MCF 10A (cell line): Measurements from ENCODE around the gene IKBKE. TPM values are rescaled to one million over a fixed set of nuclear protein-coding genes. Genes with fewer than 3 reads are reported as not detected.

Experiments used
- BruUV-seq: library from RNA; stranded (reverse); fragments of 400-500 nt; replicated peaks from 2 replicates; lab custom pipeline; 2021; lab: Mats Ljungman, UMichigan
- CTCF ChIA-PET: fragments of 300-600 bp; sonication (Branson Sonifier 250); formaldehyde crosslinking; extraction: SDS; loops from one replicate; lab custom pipeline; 2021; ENCODE audit warnings: antibody characterized with exemption, inconsistent platforms; lab: Yijun Ruan, JAX
- POLR2A ChIA-PET: fragments of 300-600, 350-650 bp; sonication (Branson Sonifier 250); formaldehyde crosslinking; extraction: SDS; loops from one replicate; lab custom pipeline; 2020; ENCODE audit warnings: antibody characterized with exemption, inconsistent platforms; lab: Yijun Ruan, JAX
- DNase-seq: peaks from one replicate; pipeline ENCODE4 v3.0.0-alpha.2; 2018; ENCODE audit not compliant: unreplicated experiment
- H3K27ac Mint-ChIP-seq: one replicate; pipeline ENCODE4 v1.8.0; 2022; ENCODE audit warnings: mild to moderate bottlenecking, low read depth, mixed read lengths; ENCODE audit not compliant: unreplicated experiment
- H3K27me3 Mint-ChIP-seq: one replicate; pipeline ENCODE4 v1.8.0; 2022; ENCODE audit warnings: mixed read lengths; ENCODE audit not compliant: insufficient read depth, unreplicated experiment
- H3K36me3 Mint-ChIP-seq: one replicate; pipeline ENCODE4 v1.8.0; 2022; ENCODE audit warnings: mild to moderate bottlenecking, moderate library complexity, mixed read lengths; ENCODE audit not compliant: insufficient read depth, unreplicated experiment
- H3K4me1 Mint-ChIP-seq: one replicate; pipeline ENCODE4 v1.8.0; 2022; ENCODE audit warnings: mixed read lengths; ENCODE audit not compliant: insufficient read depth, unreplicated experiment
- H3K4me3 Mint-ChIP-seq: one replicate; pipeline ENCODE4 v1.8.0; 2022; ENCODE audit warnings: mild to moderate bottlenecking, moderate library complexity, mixed read lengths; ENCODE audit not compliant: unreplicated experiment
- H3K9me3 Mint-ChIP-seq: one replicate; pipeline ENCODE4 v1.8.0; 2022; ENCODE audit warnings: mixed read lengths; ENCODE audit not compliant: unreplicated experiment
- intact Hi-C: fragments of 100-400 bp; cut with micrococcal nuclease; formaldehyde crosslinking; loops from 2 replicates; pipeline ENCODE4 v1.14.1; 2022
- total RNA-seq: library from RNA; stranded (reverse); gene quantifications from 2 replicates; pipeline ENCODE4 v1.2.3, GENCODE V29; 2022
- TF ChIP-seq, protein P1 (sequence below): fragments of 200-600 bp; IDR thresholded peaks from one replicate; pipeline ENCODE4 v1.8.0; 2022; ENCODE audit warnings: antibody characterized with exemption, mild to moderate bottlenecking; ENCODE audit not compliant: unreplicated experiment

Gene IKBKE
- total RNA-seq, 1 experiment from 2014 or later = 12.1 TPM

- ChIA-PET POLR2A (interaction anchor here (0.7 to 2.9 kb wide), 5 partner anchors 8 to 114 kb away, joined by 3 to 9 read pairs (median 6); partner anchors contain the start of gene EIF2D), CTCF (interaction anchor here (0.6 to 21.4 kb wide), 10 partner anchors 5 to 1320 kb away, joined by 3 to 851 read pairs (median 4); no protein-coding TSS in a partner anchor)
- intact Hi-C loops = no loop called here
- Mint-ChIP-seq H3K27ac (no peak overlapping the region), H3K36me3 (no peaks in the 10 kb centered on the region), H3K9me3 (no peaks in the 10 kb centered on the region), H3K4me1 (peaks cover 19% of the 10 kb centered on the region), H3K27me3 (no peaks in the 10 kb centered on the region), H3K4me3 (no peak overlapping the region)
- BruUV-seq = no TSS peak
- no peak for DNase-seq
- TF ChIP-seq, protein P1, sequence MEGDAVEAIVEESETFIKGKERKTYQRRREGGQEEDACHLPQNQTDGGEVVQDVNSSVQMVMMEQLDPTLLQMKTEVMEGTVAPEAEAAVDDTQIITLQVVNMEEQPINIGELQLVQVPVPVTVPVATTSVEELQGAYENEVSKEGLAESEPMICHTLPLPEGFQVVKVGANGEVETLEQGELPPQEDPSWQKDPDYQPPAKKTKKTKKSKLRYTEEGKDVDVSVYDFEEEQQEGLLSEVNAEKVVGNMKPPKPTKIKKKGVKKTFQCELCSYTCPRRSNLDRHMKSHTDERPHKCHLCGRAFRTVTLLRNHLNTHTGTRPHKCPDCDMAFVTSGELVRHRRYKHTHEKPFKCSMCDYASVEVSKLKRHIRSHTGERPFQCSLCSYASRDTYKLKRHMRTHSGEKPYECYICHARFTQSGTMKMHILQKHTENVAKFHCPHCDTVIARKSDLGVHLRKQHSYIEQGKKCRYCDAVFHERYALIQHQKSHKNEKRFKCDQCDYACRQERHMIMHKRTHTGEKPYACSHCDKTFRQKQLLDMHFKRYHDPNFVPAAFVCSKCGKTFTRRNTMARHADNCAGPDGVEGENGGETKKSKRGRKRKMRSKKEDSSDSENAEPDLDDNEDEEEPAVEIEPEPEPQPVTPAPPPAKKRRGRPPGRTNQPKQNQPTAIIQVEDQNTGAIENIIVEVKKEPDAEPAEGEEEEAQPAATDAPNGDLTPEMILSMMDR = no peak
These were observed 27.5 kb downstream of the IKBKE start for GRCh38 chr1:206497774-206498173.

GRCh38 chr1:206498685-206499084 is 28.4 kb downstream of the IKBKE start:
- TF ChIP-seq, protein P1 = no peak
- ChIA-PET CTCF (interaction anchor here (0.7 to 21.4 kb wide), 13 partner anchors 6 to 478 kb away, joined by 3 to 851 read pairs (median 4); partner anchors contain the start of gene IKBKE), POLR2A (interaction anchor here (0.6 to 2.9 kb wide), 6 partner anchors 9 to 550 kb away, joined by 3 to 9 read pairs (median 6); partner anchors contain the start of gene EIF2D)
- Mint-ChIP-seq H3K4me1 (peaks cover 28% of the 10 kb centered on the region), H3K27ac (no peak overlapping the region), H3K36me3 (no peaks in the 10 kb centered on the region), H3K4me3 (no peak overlapping the region), H3K27me3 (no peaks in the 10 kb centered on the region), H3K9me3 (no peaks in the 10 kb centered on the region)
- BruUV-seq = no TSS peak
- no peak for DNase-seq
- intact Hi-C loops = no loop called here

GRCh38 chr1:206500046-206500445 is 29.8 kb downstream of the IKBKE start:
- peaks cover 41% of the 10 kb centered on the region for H3K4me1 Mint-ChIP-seq
- ChIA-PET CTCF (interaction anchor here (0.8 to 21.4 kb wide), 10 partner anchors 7 to 413 kb away, joined by 3 to 851 read pairs (median 12); partner anchors contain the start of gene IKBKE), POLR2A (interaction anchor here (2.4 kb wide), 1 partner anchor 11 kb away, joined by 9 read pairs; no protein-coding TSS in a partner anchor)
- TF ChIP-seq, protein P1 = no peak
- no peaks in the 10 kb centered on the region for H3K27me3 Mint-ChIP-seq
- no peak for DNase-seq
- H3K9me3 Mint-ChIP-seq = no peaks in the 10 kb centered on the region
- H3K4me3 Mint-ChIP-seq = no peak overlapping the region
- H3K36me3 Mint-ChIP-seq = no peaks in the 10 kb centered on the region
- intact Hi-C loops = loop anchor here (10.0 kb wide), 1 partner anchor 305 kb away; no protein-coding TSS in a partner anchor
- no peak overlapping the region for H3K27ac Mint-ChIP-seq
- BruUV-seq = no TSS peak

DNA sequence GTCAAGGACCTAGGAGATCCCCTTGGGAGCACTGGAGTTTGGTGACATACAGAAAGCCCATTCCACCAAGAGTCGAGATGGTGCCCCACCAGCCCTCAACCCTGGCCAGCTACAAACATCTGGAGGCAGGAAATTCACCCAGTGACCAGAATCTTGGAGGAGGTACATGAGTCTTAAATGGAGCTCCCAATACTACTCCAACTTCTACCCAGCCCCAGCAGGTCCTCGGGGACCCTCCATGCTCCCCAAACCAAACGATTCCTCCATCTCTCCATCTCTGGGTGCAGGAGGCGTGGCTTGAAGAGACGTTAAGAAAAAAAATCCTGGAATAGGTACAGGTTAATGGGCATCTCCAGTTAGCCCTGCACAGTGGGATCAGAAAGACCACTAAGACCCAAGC is 31.6 kb downstream of the IKBKE start:
- Mint-ChIP-seq H3K4me3 (no peak overlapping the region), H3K4me1 (peaks cover 51% of the 10 kb centered on the region), H3K27ac (no peak overlapping the region), H3K36me3 (no peaks in the 10 kb centered on the region), H3K9me3 (no peaks in the 10 kb centered on the region), H3K27me3 (no peaks in the 10 kb centered on the region)
- POLR2A ChIA-PET = interaction anchor here (0.5 to 2.8 kb wide), 5 partner anchors 11 to 377 kb away, joined by 4 to 11 read pairs (median 6); partner anchors contain the start of gene EIF2D
- TF ChIP-seq, protein P1 = no peak
- no peak for DNase-seq
- intact Hi-C loops = loop anchor here (10.0 kb wide), 1 partner anchor 303 kb away; no protein-coding TSS in a partner anchor
- no TSS peak for BruUV-seq
- CTCF ChIA-PET = interaction anchor here (0.6 to 21.4 kb wide), 13 partner anchors 9 to 480 kb away, joined by 3 to 851 read pairs (median 5); partner anchors contain the start of gene EIF2D
